ENCODE results near the gene PCDHGA9.
A peak's percentile ranks its signal among the peaks of the same experiment; 100 is the strongest.
"Not testable (repeated sequence)": the region's sequence is repeated elsewhere in the genome, so short reads cannot be mapped to it uniquely, and the experiment has no call there.

The PCDHGA9 gene

DNA sequence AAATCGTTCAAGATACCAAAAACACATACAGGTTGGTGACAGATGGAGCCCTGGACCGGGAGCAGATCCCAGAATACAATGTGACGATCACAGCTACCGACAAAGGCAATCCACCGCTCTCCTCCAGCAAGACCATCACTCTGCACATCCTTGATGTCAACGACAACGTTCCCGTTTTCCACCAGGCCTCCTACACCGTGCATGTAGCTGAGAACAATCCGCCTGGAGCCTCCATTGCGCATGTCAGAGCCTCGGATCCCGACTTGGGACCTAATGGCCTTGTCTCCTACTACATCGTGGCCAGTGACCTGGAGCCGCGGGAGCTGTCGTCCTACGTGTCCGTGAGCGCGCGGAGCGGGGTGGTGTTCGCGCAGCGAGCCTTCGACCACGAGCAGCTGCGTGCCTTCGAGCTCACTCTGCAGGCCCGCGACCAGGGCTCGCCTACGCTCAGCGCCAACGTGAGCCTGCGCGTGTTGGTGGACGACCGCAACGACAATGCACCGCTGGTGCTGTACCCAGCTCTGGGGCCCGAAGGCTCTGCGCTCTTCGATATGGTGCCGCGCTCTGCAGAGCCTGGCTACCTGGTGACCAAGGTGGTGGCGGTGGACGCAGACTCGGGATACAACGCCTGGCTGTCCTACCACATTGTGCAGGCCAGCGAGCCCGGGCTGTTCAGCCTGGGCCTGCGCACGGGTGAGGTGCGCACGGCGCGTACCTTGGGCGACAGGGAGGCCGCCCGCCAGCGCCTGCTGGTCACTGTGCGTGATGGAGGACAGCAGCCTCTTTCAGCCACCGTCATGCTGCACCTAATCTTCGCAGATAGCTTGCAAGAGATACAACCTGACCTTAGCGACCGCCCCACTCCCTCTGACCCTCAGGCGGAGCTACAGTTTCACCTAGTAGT is 30.8 kb upstream of the PCDHGA9 start:
- DNase-seq (ENCODE audit: low read depth): no peak
- no peak overlapping the region for H3K4me3 ChIP-seq (ENCODE audit: low read depth, low read length)
- TF ChIP-seq, protein P1, sequence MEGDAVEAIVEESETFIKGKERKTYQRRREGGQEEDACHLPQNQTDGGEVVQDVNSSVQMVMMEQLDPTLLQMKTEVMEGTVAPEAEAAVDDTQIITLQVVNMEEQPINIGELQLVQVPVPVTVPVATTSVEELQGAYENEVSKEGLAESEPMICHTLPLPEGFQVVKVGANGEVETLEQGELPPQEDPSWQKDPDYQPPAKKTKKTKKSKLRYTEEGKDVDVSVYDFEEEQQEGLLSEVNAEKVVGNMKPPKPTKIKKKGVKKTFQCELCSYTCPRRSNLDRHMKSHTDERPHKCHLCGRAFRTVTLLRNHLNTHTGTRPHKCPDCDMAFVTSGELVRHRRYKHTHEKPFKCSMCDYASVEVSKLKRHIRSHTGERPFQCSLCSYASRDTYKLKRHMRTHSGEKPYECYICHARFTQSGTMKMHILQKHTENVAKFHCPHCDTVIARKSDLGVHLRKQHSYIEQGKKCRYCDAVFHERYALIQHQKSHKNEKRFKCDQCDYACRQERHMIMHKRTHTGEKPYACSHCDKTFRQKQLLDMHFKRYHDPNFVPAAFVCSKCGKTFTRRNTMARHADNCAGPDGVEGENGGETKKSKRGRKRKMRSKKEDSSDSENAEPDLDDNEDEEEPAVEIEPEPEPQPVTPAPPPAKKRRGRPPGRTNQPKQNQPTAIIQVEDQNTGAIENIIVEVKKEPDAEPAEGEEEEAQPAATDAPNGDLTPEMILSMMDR (IDR thresholded peaks at IDR 0.05; ENCODE audit: low read depth, low read length, missing control alignments): no peak

DNA sequence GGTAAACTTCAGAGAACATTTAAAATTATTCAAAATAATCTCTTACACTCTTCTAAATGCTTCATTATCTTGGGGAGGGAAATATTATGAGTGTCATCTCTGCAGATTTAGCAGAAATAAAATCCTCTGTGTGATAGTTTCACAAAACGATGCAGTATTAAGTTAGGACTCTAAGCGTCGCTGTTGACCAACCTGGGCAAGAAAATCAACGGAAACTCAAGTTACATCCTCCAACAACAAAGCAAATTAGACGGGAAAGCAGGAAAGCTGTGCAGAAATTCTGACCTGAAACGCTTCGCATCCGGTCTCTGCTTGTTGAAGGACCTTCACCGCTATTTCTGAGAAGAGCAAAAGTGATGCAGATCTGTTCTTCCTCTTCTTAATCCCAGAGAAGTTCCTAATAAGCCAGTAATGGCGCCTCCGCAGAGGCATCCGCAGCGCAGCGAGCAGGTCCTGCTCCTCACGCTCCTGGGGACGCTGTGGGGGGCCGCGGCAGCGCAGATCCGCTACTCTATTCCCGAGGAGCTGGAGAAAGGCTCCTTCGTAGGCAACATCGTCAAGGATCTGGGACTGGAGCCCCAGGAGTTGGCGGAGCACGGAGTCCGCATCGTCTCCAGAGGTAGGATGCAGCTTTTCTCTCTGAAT is 28.8 kb upstream of the PCDHGA9 start, which contains the start of gene PCDHGA6:
TSS of gene PCDHGA6 (plus strand) at position 219 of the 645 bp plus-strand sequence. CDS start at position 412, 193 bp downstream.
- no peak within 1 kb of the TSS for H3K4me3 ChIP-seq (ENCODE audit: low read depth, low read length)
- TF ChIP-seq, protein P1 (IDR thresholded peaks at IDR 0.05; ENCODE audit: low read depth, low read length, missing control alignments): peak; percentile 23
- no peak for DNase-seq (ENCODE audit: low read depth)

DNA sequence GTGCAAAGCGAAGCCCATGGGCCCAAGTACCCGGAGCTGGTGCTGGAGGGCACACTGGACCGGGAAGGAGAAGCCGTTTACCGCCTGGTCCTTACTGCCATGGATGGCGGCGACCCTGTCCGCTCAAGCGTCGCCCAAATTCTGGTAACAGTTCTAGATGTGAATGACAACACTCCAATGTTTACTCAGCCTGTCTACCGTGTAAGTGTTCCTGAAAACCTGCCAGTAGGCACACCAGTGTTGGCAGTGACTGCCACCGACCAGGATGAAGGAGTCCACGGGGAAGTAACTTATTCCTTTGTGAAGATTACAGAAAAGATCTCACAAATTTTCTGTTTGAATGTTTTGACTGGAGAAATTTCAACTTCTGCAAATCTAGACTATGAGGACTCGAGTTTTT is 28.0 kb upstream of the PCDHGA9 start:
- no peak for DNase-seq (ENCODE audit: low read depth)
- TF ChIP-seq, protein P1 (IDR thresholded peaks at IDR 0.05; ENCODE audit: low read depth, low read length, missing control alignments): no peak
- H3K4me3 ChIP-seq (ENCODE audit: low read depth, low read length): no peak overlapping the region

DNA sequence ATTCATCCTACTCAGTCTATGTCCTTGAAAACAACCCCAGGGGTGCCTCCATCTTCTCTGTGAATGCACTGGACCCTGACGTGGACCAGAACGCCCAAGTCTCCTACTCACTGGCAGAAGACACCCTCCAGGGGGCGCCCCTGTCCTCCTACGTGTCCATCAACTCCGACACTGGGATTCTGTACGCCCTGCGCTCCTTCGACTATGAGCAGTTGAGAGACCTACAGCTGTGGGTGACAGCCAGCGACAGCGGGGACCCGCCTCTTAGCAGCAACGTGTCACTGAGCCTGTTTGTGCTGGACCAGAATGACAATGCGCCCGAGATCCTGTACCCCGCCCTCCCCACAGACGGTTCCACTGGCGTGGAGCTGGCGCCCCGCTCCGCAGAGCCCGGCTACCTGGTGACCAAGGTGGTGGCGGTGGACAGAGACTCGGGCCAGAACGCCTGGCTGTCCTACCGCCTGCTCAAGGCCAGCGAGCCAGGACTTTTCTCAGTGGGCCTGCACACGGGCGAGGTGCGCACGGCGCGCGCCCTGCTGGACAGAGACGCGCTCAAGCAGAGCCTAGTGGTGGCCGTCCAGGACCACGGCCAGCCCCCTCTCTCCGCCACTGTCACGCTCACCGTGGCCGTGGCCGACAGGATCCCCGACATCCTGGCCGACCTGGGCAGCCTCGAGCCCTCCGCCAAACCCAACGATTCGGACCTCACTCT is 27.0 kb upstream of the PCDHGA9 start:
- not testable (repeated sequence) for DNase-seq (ENCODE audit: low read depth)
- TF ChIP-seq, protein P1 (IDR thresholded peaks at IDR 0.05; ENCODE audit: low read depth, low read length, missing control alignments): peak; percentile 11

DNA sequence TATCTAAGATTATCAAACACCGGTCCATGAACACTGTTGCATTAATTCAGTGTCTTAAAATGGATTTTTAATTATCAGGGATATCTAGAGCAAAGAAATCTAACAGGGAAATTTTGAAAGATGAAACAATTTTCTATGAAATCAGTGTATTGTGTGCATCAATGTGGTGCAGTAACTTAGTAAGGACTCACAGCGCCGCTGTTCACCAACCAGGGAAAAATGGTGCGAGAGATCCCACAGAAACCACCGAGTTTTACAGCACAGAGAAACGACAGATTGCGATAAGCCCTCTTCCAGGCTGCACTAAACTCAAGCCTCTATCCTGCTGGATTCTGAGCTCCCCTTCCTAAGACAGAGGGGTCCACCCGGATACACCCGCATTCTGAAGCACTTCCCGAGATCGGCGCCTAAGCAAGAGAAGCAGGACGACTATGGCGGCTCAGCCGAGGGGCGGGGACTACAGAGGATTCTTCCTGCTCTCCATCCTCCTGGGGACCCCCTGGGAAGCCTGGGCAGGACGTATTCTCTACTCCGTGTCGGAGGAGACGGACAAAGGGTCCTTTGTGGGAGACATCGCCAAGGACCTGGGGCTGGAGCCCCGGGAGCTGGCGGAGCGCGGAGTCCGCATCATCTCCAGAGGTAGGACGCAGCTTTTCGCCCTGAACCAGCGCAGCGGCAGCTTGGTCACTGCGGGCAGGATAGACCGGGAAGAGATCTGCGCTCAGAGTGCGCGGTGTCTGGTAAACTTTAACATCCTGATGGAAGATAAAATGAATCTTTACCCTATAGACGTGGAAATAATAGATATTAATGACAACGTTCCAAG is 19.9 kb upstream of the PCDHGA9 start, which contains the start of gene PCDHGA7:
TSS of gene PCDHGA7 (plus strand) at position 274 of the 826 bp plus-strand sequence. CDS start at position 432, 158 bp downstream.
- H3K4me3 ChIP-seq (ENCODE audit: low read depth, low read length): no peak within 1 kb of the TSS
- TF ChIP-seq, protein P1 (IDR thresholded peaks at IDR 0.05; ENCODE audit: low read depth, low read length, missing control alignments): no peak
- no peak for DNase-seq (ENCODE audit: low read depth)

More for the DNA sequence above, 27.0 kb upstream of the PCDHGA9 start:
- H3K4me3 ChIP-seq (ENCODE audit: low read depth, low read length): not testable (repeated sequence)

DNA sequence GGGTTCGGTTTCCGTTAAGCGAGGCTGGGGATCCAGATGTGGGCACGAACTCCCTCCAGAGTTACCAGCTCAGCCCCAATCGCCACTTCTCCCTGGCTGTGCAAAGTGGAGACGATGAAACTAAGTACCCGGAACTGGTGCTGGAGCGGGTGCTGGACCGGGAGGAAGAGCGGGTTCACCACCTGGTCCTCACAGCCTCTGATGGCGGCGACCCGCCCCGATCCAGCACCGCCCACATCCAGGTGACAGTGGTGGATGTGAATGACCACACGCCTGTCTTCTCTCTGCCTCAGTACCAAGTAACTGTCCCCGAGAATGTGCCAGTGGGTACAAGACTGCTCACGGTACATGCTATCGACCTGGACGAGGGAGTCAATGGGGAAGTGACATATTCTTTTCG is 19.2 kb upstream of the PCDHGA9 start:
- TF ChIP-seq, protein P1 (IDR thresholded peaks at IDR 0.05; ENCODE audit: low read depth, low read length, missing control alignments): no peak
- no peak overlapping the region for H3K4me3 ChIP-seq (ENCODE audit: low read depth, low read length)
- DNase-seq (ENCODE audit: low read depth): no peak

Data from GM12864 (cell line).